Measurements from ENCODE around the gene NECAB2.

GRCh38 chr16:84036982-84037425 lies 69.0 kb downstream of the NECAB2 start:
- TF ChIP-seq, protein P1, sequence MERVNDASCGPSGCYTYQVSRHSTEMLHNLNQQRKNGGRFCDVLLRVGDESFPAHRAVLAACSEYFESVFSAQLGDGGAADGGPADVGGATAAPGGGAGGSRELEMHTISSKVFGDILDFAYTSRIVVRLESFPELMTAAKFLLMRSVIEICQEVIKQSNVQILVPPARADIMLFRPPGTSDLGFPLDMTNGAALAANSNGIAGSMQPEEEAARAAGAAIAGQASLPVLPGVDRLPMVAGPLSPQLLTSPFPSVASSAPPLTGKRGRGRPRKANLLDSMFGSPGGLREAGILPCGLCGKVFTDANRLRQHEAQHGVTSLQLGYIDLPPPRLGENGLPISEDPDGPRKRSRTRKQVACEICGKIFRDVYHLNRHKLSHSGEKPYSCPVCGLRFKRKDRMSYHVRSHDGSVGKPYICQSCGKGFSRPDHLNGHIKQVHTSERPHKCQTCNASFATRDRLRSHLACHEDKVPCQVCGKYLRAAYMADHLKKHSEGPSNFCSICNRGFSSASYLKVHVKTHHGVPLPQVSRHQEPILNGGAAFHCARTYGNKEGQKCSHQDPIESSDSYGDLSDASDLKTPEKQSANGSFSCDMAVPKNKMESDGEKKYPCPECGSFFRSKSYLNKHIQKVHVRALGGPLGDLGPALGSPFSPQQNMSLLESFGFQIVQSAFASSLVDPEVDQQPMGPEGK (CRISPR knock-in tag; IDR thresholded peaks at IDR 0.05; ENCODE audit: borderline replicate concordance), result no peak
- TF ChIP-seq ARNTL (CRISPR knock-in tag; IDR thresholded peaks at IDR 0.05; ENCODE audit: borderline replicate concordance, low read depth) (no peak), ZNF565 (CRISPR knock-in tag; conservative IDR thresholded peaks at IDR 0.05; ENCODE audit: low read depth) (no peak), CSDC2 (CRISPR knock-in tag; IDR thresholded peaks at IDR 0.05) (no peak), POU6F1 (CRISPR knock-in tag; IDR thresholded peaks at IDR 0.05; ENCODE audit: borderline replicate concordance, low read depth) (no peak), ZC3H10 (CRISPR knock-in tag; IDR thresholded peaks at IDR 0.05) (no peak), RARB (CRISPR knock-in tag; IDR thresholded peaks at IDR 0.05) (no peak)
